CD4-positive, alpha-beta T cell (primary cell): ENCODE data around the gene FAM210A. TPM values are rescaled to one million over a fixed set of nuclear protein-coding genes. Genes with fewer than 3 reads are reported as not detected.

Experiments
- ATAC-seq: fragments of 200-7000 bp; cut with Tn5 transposase; one replicate; pipeline ENCODE4 v1.10.0; 2022; ENCODE audit warnings: mild to moderate bottlenecking; ENCODE audit not compliant: poor library complexity
- CTCF ChIA-PET: fragments of 350-600 bp; sonication (Branson Sonifier 250); formaldehyde crosslinking; loops from one replicate; lab custom pipeline; 2021; ENCODE audit warnings: antibody characterized with exemption, inconsistent platforms; lab: Charles Lee
- POLR2A ChIA-PET: fragments of 350-600 bp; sonication (Branson Sonifier 250); formaldehyde crosslinking; loops from one replicate; lab custom pipeline; 2021; ENCODE audit warnings: antibody characterized with exemption, inconsistent platforms; lab: Charles Lee
- DNase-seq, 14 experiments: peaks; one replicate each; pipeline ENCODE4 v3.0.0-alpha.2; 2013 to 2020; ENCODE audit warnings: mixed read lengths in 2 of 14
- H3K27ac ChIP-seq, 2 donors: one replicate each; pipeline versions ENCODE4 v1.5.1 to v1.7.0; 2013; ENCODE audit warnings: low read length in 2 of 2, low read depth in 1 of 2, mild to moderate bottlenecking in 1 of 2
- H3K27me3 ChIP-seq, 2 experiments: 1 replicate in 1 of 2; 2 replicates in 1 of 2; pipeline versions ENCODE4 v1.6.1 to v1.7.0; 2013; ENCODE audit warnings: low read length in 2 of 2, control low read depth in 1 of 2, mild to moderate bottlenecking in 1 of 2, moderate library complexity in 1 of 2; ENCODE audit not compliant: insufficient read depth in 2 of 2, control insufficient read depth in 1 of 2
- H3K36me3 ChIP-seq: one replicate; pipeline ENCODE4 v1.6.1; 2013; ENCODE audit warnings: low read length, control low read depth; ENCODE audit not compliant: insufficient read depth
- H3K4me1 ChIP-seq: one replicate; pipeline ENCODE4 v1.6.1; 2013; ENCODE audit warnings: low read length, control low read depth; ENCODE audit not compliant: insufficient read depth
- H3K4me3 ChIP-seq: one replicate; pipeline ENCODE4 v1.5.1; 2013; ENCODE audit warnings: mild to moderate bottlenecking, low read length, moderate library complexity
- H3K9me3 ChIP-seq, 2 experiments: 1 replicate in 1 of 2; 2 replicates in 1 of 2; pipeline versions ENCODE4 v1.6.1 to v1.7.0; 2013; ENCODE audit warnings: low read length in 2 of 2, mild to moderate bottlenecking in 2 of 2, control low read depth in 1 of 2, moderate library complexity in 1 of 2; ENCODE audit not compliant: control insufficient read depth in 1 of 2, insufficient read depth in 1 of 2
- H3K27ac Mint-ChIP-seq: one replicate; pipeline ENCODE4 v1.8.0; 2020; ENCODE audit warnings: mixed read lengths
- H3K27me3 Mint-ChIP-seq: one replicate; pipeline ENCODE4 v1.8.0; 2021; ENCODE audit warnings: mixed read lengths
- H3K36me3 Mint-ChIP-seq: one replicate; pipeline ENCODE4 v1.8.0; 2021; ENCODE audit warnings: low read depth, mixed read lengths
- H3K4me1 Mint-ChIP-seq: one replicate; pipeline ENCODE4 v1.8.0; 2021; ENCODE audit warnings: low read depth, mixed read lengths
- H3K4me3 Mint-ChIP-seq: one replicate; pipeline ENCODE4 v1.8.0; 2020; ENCODE audit warnings: mild to moderate bottlenecking, mixed read lengths
- H3K9me3 Mint-ChIP-seq: one replicate; pipeline ENCODE4 v1.8.0; 2020; ENCODE audit warnings: mixed read lengths
- CTCF ChIP-seq: fragments of 200-600 bp; IDR thresholded peaks from one replicate; pipeline ENCODE4 v1.8.0; 2022; ENCODE audit warnings: antibody characterized with exemption, mild to moderate bottlenecking
- intact Hi-C, 2 experiments: fragments of 100-400 bp; cut with DNase I in 1 of 2; cut with micrococcal nuclease in 1 of 2; formaldehyde crosslinking; loops; one replicate each; pipeline versions ENCODE4 v1.15.1 to v1.9.0; 2023 to 2025; cut with DNase I, micrococcal nuclease
- total RNA-seq, 174 experiments: library from RNA in 2 of 174; stranded (reverse) in 2 of 174; gene quantifications; one replicate each; pipeline ENCODE4 v1.2.3 and lab custom pipeline; 2021 to 2026

FAM210A gene
- total RNA-seq, 2 experiments from 2014 or later, result 3.4 to 3.5 TPM

- ChIA-PET POLR2A (no interaction called here), CTCF (no interaction called here)
- Mint-ChIP-seq H3K9me3 (no peaks in the 10 kb centered on the region), H3K36me3 (no peaks in the 10 kb centered on the region), H3K4me1 (peaks cover 69% of the 10 kb centered on the region), H3K27me3 (no peaks in the 10 kb centered on the region), H3K4me3 (no peak overlapping the region), H3K27ac (peak overlapping the region; percentile 90)
- ATAC-seq (no peak), DNase-seq (no peak)
- Histone ChIP-seq H3K4me3 (no peak overlapping the region), H3K4me1 (peaks cover 60% of the 10 kb centered on the region), H3K36me3 (peaks cover 5% of the 10 kb centered on the region), H3K27me3 (no peaks in the 10 kb centered on the region), H3K27ac (no peak overlapping the region), H3K9me3 (no peaks in the 10 kb centered on the region)
- no peak for TF ChIP-seq CTCF
- intact Hi-C loops, result loop anchor here in 1 of 2 experiments (10.0 kb wide), 1 partner anchor 151 kb away; no protein-coding TSS in a partner anchor
These were observed 110.3 kb downstream of the FAM210A start for GRCh38 chr18:13616041-13616440.

GRCh38 chr18:13615432-13615861 lies 110.9 kb downstream of the FAM210A start:
- Mint-ChIP-seq H3K27me3 (no peaks in the 10 kb centered on the region), H3K4me3 (peak overlapping the region; percentile 77), H3K4me1 (peaks cover 73% of the 10 kb centered on the region), H3K9me3 (no peaks in the 10 kb centered on the region), H3K27ac (peak overlapping the region; percentile 90), H3K36me3 (no peaks in the 10 kb centered on the region)
- TF ChIP-seq CTCF, result no peak
- Histone ChIP-seq H3K36me3 (no peaks in the 10 kb centered on the region), H3K4me3 (no peak overlapping the region), H3K9me3 (no peaks in the 10 kb centered on the region), H3K27me3 (no peaks in the 10 kb centered on the region), H3K4me1 (peaks cover 66% of the 10 kb centered on the region), H3K27ac (peak overlapping the region in 1 of 2 donors; percentile 31)
- intact Hi-C loops, result loop anchor here in 1 of 2 experiments (10.0 kb wide), 1 partner anchor 151 kb away; no protein-coding TSS in a partner anchor
- ChIA-PET CTCF (no interaction called here), POLR2A (no interaction called here)
- DNase-seq (peak in 4 of 14 experiments; percentile 27 to 65 (median 54)), ATAC-seq (no peak)

- no peaks in the 10 kb centered on the region for H3K36me3 Mint-ChIP-seq
- peaks cover 70% of the 10 kb centered on the region for H3K4me1 ChIP-seq
- H3K9me3 Mint-ChIP-seq, result no peaks in the 10 kb centered on the region
- ChIA-PET POLR2A (interaction anchor here (1.2 kb wide), 1 partner anchor 102 kb away, joined by 3 read pairs; no protein-coding TSS in a partner anchor), CTCF (interaction anchor here (1.0 to 3.0 kb wide), 2 partner anchors 18 to 57 kb away, joined by 3 to 11 read pairs; no protein-coding TSS in a partner anchor)
- H3K4me3 ChIP-seq, result peak overlapping the region; percentile 6
- intact Hi-C loops, result loop anchor here in 1 of 2 experiments (5.0 to 10.0 kb wide), 5 partner anchors 37 to 237 kb away; no protein-coding TSS in a partner anchor
- peak overlapping the region; percentile 90 for H3K27ac Mint-ChIP-seq
- H3K27me3 ChIP-seq, result no peaks in the 10 kb centered on the region
- H3K4me1 Mint-ChIP-seq, result peaks cover 74% of the 10 kb centered on the region
- H3K27me3 Mint-ChIP-seq, result no peaks in the 10 kb centered on the region
- no peaks in the 10 kb centered on the region for H3K9me3 ChIP-seq
- DNase-seq (peak in 9 of 14 experiments; percentile 9 to 62 (median 46)), ATAC-seq (peak; percentile 28)
- TF ChIP-seq CTCF, result no peak
- H3K27ac ChIP-seq, result peak overlapping the region in 1 of 2 donors; percentile 31
- H3K4me3 Mint-ChIP-seq, result peak overlapping the region; percentile 77
- no peaks in the 10 kb centered on the region for H3K36me3 ChIP-seq
These were observed 111.6 kb downstream of the FAM210A start for GRCh38 chr18:13614641-13615288.
